Stomach (tissue), 9 donors: Measurements from ENCODE around the gene DOK3. TPM values are rescaled to one million over a fixed set of nuclear protein-coding genes. Genes with fewer than 3 reads are reported as not detected.

Source experiments
- DNase-seq, 2 donors: peaks; one replicate each; pipeline versions ENCODE4 v3.0.0 to v3.0.0-alpha.2; 2013 to 2019
- H3K27ac ChIP-seq, 5 donors: fragments of 200-600 bp in 4 of 5; sonication (generic) in 4 of 5; one replicate each; pipeline ENCODE4 v1.5.1; 2013 to 2019; ENCODE audit warnings: mild to moderate bottlenecking in 1 of 5, moderate library complexity in 1 of 5
- H3K27me3 ChIP-seq, 3 donors: fragments of 200-600 bp; sonication (generic); one replicate each; pipeline ENCODE4 v1.5.1; 2017 to 2019; ENCODE audit warnings: mixed run types in 1 of 3
- H3K36me3 ChIP-seq, 4 donors: fragments of 200-600 bp; sonication (generic); 1 replicate in 3 of 4; 2 replicates in 1 of 4; pipeline ENCODE4 v1.5.1; 2016 to 2019
- H3K4me1 ChIP-seq, 4 donors: fragments of 200-600 bp; sonication (generic); one replicate each; pipeline ENCODE4 v1.5.1; 2016 to 2019
- H3K4me3 ChIP-seq, 4 donors: fragments of 200-600 bp; sonication (generic) in 3 of 4; one replicate each; pipeline ENCODE4 v1.5.1; 2016 to 2019; ENCODE audit warnings: mild to moderate bottlenecking in 1 of 4
- H3K9me3 ChIP-seq, 4 donors: fragments of 200-600 bp; sonication (generic); one replicate each; pipeline ENCODE4 v1.5.1; 2016 to 2019
- EP300 ChIP-seq: sonication (generic); formaldehyde crosslinking; IDR thresholded peaks from one replicate; pipeline ENCODE4 v1.6.1; 2017; ENCODE audit warnings: antibody characterized with exemption
- POLR2A ChIP-seq, 4 donors: fragments of 450-650 bp; IDR thresholded peaks; one replicate each; pipeline ENCODE4 v1.6.1; 2016; ENCODE audit warnings: antibody characterized with exemption in 4 of 4, control low read depth in 2 of 4, mild to moderate bottlenecking in 1 of 4, moderate library complexity in 1 of 4
- POLR2AphosphoS5 ChIP-seq, 3 donors: sonication (generic); formaldehyde crosslinking; IDR thresholded peaks; one replicate each; pipeline ENCODE4 v1.6.1; 2016; ENCODE audit warnings: antibody characterized with exemption in 3 of 3
- WGBS, 5 donors: extraction: QIAGEN DNeasy Blood & Tissue Kit in 3 of 5; methylation state at CpG; one replicate each; pipeline versions ENCODE4 v1.1.5 to v1.1.7; 2013 to 2018; 5-methylcytosine and 5-hydroxymethylcytosine counted together
- intact Hi-C: fragments of 100-400 bp; cut with DNase I; formaldehyde crosslinking; loops from one replicate; pipeline ENCODE4 v1.15.1; 2023; ENCODE audit warnings: low total_unique reads
- polyA plus RNA-seq, 3 donors: library from polyadenylated mRNA; stranded (reverse); fragments of 200-250 nt; gene quantifications; one replicate each; pipeline ENCODE4 v1.2.3, GENCODE V29; 2013
- total RNA-seq, 5 donors: library from RNA; depleted of rRNA; stranded (reverse); fragments of >200 nt; gene quantifications; one replicate each; pipeline versions ENCODE4 v1.1.0 to v1.2.3, GENCODE V29; 2014 to 2016
- TF ChIP-seq, protein P1 (sequence below), 7 experiments: fragments of 450-650 bp in 4 of 7; fragments of 200-600 bp in 3 of 7; sonication (generic) in 3 of 7; IDR thresholded peaks; one replicate each; pipeline ENCODE4 v1.5.1; 2016 to 2019; ENCODE audit warnings: antibody characterized with exemption in 7 of 7, control low read depth in 2 of 7, mild to moderate bottlenecking in 1 of 7
- donor health status: healthy with polysubstance abuse.
- donor health status: Bipolar disorder and iron deficiency.
- donor health status: healthy.

DOK3 gene
- total and polyA plus RNA-seq, 8 donors: 0.43 to 31.2 (median 4.9) TPM; not detected in 1

DNA sequence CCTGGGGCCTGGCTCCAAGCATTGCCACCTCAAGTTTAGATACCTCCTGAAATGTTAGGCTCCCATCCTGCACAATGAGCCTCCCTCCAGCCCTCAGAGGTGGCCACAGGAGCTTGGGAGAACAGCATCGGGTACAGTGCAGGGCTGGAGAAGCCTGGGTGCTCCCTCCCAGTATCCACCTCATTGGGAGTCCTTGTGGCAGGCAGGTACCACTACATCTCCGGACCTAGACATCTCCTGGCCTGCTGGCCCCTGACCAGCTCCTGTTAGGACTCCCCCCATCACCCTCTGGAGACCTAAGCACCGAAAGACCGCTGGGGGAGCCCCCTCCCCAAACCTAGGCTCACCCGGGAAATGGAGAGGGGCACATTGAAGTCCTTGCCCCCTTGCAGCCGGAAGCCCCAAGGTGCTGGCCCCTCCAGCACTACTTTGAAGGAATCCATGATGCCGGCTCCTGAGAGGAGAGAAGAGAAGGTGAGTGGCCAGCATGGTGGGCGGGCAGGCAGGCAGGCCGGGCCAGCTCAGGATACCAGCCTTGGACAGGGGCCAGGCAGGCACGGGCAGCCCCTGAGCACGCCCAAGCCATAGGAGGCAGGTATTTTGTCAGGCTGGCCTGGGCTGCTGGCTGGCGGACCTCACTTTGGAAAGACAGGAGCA lies 13.4 kb downstream of the DOK3 start:
- 13 to 33% (median 23%) methylated on average over 6 to 12 of the region's 12 CpGs for WGBS, 5 donors
- Histone ChIP-seq H3K9me3 (no peaks in the 10 kb centered on the region), H3K4me1 (peaks cover 47 to 83% (median 67%) of the 10 kb centered on the region in 4 donors), H3K4me3 (peak overlapping the region; percentile 63 to 85 (median 82)), H3K27ac (peak overlapping the region; percentile 60 to 97 (median 90)), H3K27me3 (no peaks in the 10 kb centered on the region), H3K36me3 (peaks cover 4 to 17% (median 13%) of the 10 kb centered on the region in 4 donors)
- DNase-seq: peak in 1 of 2 donors; percentile 68
- intact Hi-C loops: no loop called here
- TF ChIP-seq POLR2AphosphoS5 (IDR thresholded peaks at IDR 0.05) (no peak), EP300 (no peak), POLR2A (IDR thresholded peaks at IDR 0.05) (no peak)
- TF ChIP-seq, protein P1, sequence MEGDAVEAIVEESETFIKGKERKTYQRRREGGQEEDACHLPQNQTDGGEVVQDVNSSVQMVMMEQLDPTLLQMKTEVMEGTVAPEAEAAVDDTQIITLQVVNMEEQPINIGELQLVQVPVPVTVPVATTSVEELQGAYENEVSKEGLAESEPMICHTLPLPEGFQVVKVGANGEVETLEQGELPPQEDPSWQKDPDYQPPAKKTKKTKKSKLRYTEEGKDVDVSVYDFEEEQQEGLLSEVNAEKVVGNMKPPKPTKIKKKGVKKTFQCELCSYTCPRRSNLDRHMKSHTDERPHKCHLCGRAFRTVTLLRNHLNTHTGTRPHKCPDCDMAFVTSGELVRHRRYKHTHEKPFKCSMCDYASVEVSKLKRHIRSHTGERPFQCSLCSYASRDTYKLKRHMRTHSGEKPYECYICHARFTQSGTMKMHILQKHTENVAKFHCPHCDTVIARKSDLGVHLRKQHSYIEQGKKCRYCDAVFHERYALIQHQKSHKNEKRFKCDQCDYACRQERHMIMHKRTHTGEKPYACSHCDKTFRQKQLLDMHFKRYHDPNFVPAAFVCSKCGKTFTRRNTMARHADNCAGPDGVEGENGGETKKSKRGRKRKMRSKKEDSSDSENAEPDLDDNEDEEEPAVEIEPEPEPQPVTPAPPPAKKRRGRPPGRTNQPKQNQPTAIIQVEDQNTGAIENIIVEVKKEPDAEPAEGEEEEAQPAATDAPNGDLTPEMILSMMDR (IDR thresholded peaks at IDR 0.05): peak in 1 of 7 experiments; percentile 30

- intact Hi-C loops: no loop called here
- WGBS, 5 donors: 53 to 79% (median 72%) methylated on average over 9 to 14 of the region's 14 CpGs
- Histone ChIP-seq H3K9me3 (no peaks in the 10 kb centered on the region), H3K36me3 (peaks cover 9 to 25% (median 20%) of the 10 kb centered on the region in 4 donors), H3K4me1 (peaks cover 47 to 82% (median 65%) of the 10 kb centered on the region in 4 donors), H3K27me3 (no peaks in the 10 kb centered on the region), H3K4me3 (peak overlapping the region; percentile 63 to 85 (median 82)), H3K27ac (peak overlapping the region; percentile 60 to 97 (median 90))
- peak; percentile 42 to 90 for DNase-seq
- TF ChIP-seq POLR2A (IDR thresholded peaks at IDR 0.05): no peak
- peak in 2 of 3 donors; percentile 24 to 38 for TF ChIP-seq POLR2AphosphoS5 (IDR thresholded peaks at IDR 0.05)
These were observed 14.2 kb downstream of the DOK3 start for GRCh38 chr5:177495243-177496060.

GRCh38 chr5:177494346-177495195 lies 15.1 kb downstream of the DOK3 start:
- no peak for TF ChIP-seq EP300
- TF ChIP-seq, protein P1 (IDR thresholded peaks at IDR 0.05): peak in 1 of 7 experiments; percentile 13
- H3K27me3 ChIP-seq: no peaks in the 10 kb centered on the region
- peak; percentile 47 to 93 for DNase-seq
- WGBS, 5 donors: 25 to 71% (median 39%) methylated on average over 6 to 11 of the region's 11 CpGs
- intact Hi-C loops: no loop called here
- peaks cover 9 to 33% (median 27%) of the 10 kb centered on the region in 4 donors for H3K36me3 ChIP-seq
- H3K27ac ChIP-seq: peak overlapping the region; percentile 49 to 97 (median 90)
- H3K4me3 ChIP-seq: peak overlapping the region; percentile 63 to 85 (median 82)
- peaks cover 53 to 88% (median 70%) of the 10 kb centered on the region in 4 donors for H3K4me1 ChIP-seq
- no peaks in the 10 kb centered on the region for H3K9me3 ChIP-seq

DNA sequence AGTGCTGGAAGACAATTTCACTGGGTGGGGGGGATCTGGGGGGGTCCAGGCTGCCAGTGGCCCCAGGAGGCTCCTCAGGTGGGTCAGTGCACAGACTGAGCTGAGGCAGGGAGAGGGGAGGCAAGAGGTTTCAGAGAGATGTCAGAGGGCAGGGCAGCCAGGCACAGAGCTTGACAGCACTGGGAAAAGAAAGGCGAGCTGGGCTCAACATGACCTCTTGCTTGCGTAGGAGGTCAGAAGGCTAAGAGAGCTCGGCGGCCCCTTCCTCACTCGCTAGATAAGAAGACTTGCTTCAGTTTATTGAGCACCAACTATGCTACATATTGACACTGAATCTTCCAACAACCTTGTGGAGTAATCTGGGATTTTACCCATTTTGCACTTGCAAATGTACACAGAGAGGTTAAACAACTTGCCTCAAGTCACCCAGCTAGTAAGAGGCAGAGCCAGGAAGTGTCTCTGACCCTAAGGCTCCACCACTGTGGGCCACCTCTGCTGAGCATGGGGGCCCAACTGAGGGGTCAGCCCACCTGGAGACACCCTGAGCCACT lies 15.8 kb downstream of the DOK3 start:
- Histone ChIP-seq H3K36me3 (peaks cover 12 to 40% (median 34%) of the 10 kb centered on the region in 4 donors), H3K9me3 (no peaks in the 10 kb centered on the region), H3K27ac (peak overlapping the region in 4 of 5 donors; percentile 89 to 97 (median 92)), H3K4me1 (peaks cover 57 to 96% (median 76%) of the 10 kb centered on the region in 4 donors), H3K27me3 (no peaks in the 10 kb centered on the region), H3K4me3 (peak overlapping the region in 3 of 4 donors; percentile 8 to 84 (median 63))
- TF ChIP-seq EP300 (no peak), POLR2A (IDR thresholded peaks at IDR 0.05) (no peak), POLR2AphosphoS5 (IDR thresholded peaks at IDR 0.05) (no peak)
- TF ChIP-seq, protein P1 (IDR thresholded peaks at IDR 0.05): no peak
- 79 to 90% (median 86%) methylated on average over 5 of the region's 5 CpGs for WGBS, 5 donors
- no peak for DNase-seq
- intact Hi-C loops: no loop called here
